ENCODE results near the gene CEP192.

GRCh38 chr18:13035249-13035914, 44.2 kb downstream of the CEP192 start:
- TF ChIP-seq EZH2 (IDR thresholded peaks at IDR 0.05): no peak
- no peak for TF ChIP-seq CTCF (IDR thresholded peaks at IDR 0.05 in 2 of 3, conservative IDR thresholded peaks at IDR 0.05 in 1 of 3; ENCODE audit: borderline replicate concordance in 1 of 3, insufficient read depth in 1 of 3, low read depth in 2 of 3, low read length in 2 of 3)
- TF ChIP-seq YY1 (IDR thresholded peaks at IDR 0.05; ENCODE audit: extremely low read depth, insufficient replicate concordance, low read depth, low read length): no peak
- TF ChIP-seq ZBTB33 (IDR thresholded peaks at IDR 0.05; ENCODE audit: extremely low read depth, insufficient replicate concordance, low read length): no peak
- no peak for TF ChIP-seq RAD21 (IDR thresholded peaks at IDR 0.05; ENCODE audit: low read depth)
- TF ChIP-seq SIN3A (IDR thresholded peaks at IDR 0.05; ENCODE audit: low read depth): no peak
- no peak for TF ChIP-seq POLR2AphosphoS5 (IDR thresholded peaks at IDR 0.05; ENCODE audit: low read depth, low read length)
